ENCODE data around the gene RFPL1.
"Not testable (repeated sequence)": the region's sequence is repeated elsewhere in the genome, so short reads cannot be mapped to it uniquely, and the experiment has no call there.

The RFPL1 gene

DNA sequence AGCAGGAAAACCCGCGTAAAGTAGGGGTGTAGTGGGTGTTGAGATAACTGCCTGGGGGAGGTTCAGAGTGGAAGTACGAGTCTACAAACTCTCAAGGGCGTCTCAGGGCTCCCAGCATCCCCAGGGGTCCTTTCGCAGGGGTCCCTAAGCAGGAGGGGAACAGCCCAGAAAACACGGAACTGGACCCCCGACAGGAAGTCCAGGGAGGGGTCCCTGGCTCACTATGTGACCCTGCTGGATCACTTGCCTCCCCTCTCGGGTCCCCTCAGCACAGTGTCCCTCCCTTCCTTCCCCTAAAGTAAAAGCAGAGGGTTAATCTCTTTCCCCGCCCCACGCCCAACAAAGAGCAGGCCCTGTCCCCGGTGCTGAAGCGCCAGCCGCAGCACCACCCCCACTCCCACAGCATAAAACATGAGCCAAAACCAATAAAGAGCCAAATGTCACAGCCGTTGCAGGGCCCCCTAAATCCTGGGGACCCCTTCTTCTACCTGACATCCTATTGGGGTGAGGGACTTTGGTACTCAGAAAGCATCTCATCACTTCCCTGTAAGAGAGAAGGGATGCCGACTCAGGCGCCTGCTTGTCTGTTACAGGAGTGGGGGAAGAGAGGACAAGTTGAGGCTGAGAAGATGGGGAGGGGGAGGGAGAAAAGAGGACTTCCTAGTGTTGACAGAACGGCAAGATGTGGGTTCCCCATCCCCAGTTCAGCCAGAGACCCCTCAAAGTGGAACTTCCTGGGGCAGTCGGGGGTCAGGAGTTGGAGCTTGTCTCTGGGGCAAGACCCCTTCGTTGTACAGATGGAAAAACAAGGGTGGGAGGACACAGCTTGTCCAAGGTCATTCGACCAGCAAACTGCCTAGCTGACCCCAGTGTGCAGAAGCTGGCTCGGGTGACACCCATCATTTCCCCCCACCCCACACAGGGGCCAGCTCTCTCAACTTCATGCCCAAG is 40.2 kb downstream of the RFPL1 start:
- DNase-seq (ENCODE audit: low read depth in 2 of 2): no peak

DNA sequence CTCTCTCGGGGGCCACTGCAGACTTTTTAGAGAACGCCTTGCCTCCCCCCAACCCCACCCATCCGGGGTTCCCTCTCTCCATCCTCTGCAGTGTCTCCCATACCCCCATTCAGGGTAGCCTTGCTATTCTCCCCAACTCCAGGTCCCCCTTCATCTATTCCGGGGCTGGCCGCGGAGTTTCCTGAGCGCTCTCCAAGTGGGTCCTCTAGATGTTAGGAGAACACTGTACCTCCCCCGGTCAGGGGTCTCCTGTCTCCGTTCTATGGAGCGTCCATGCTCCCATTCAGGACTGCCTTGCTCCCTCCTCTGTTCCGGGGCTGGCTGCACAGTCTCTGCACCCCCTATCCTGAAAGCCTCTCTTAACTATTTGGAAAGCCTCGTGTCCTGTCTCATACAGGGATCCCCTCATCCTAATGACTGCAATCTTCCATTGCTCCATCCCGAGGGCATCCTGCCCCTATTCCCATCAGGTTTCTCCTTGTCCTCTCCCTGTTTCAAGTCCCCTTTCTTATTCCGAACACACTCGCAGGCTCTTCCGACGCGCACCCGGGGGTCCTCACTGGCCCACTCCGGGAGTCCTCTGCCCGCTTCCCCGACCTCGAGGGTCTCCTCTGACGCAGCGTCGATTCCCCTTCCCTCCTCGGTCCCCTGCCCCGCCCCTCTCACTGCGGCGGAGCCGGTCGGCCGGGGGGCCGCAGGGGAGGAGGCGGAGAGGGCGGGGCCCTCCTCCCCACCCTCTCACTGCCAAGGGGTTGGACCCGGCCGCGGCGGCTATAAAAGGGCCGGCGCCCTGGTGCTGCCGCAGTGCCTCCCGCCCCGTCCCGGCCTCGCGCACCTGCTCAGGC is 41.3 kb downstream of the RFPL1 start, which contains the start of gene NEFH:
Gene NEFH, plus strand, starts transcription at position 802 of the 845 bp plus-strand sequence. CDS start 45 bp downstream, outside the sequence.
- DNase-seq (ENCODE audit: low read depth in 2 of 2): no peak

DNA sequence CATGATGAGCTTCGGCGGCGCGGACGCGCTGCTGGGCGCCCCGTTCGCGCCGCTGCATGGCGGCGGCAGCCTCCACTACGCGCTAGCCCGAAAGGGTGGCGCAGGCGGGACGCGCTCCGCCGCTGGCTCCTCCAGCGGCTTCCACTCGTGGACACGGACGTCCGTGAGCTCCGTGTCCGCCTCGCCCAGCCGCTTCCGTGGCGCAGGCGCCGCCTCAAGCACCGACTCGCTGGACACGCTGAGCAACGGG is 41.8 kb downstream of the RFPL1 start:
- no peak for DNase-seq (ENCODE audit: low read depth in 2 of 2)

DNA sequence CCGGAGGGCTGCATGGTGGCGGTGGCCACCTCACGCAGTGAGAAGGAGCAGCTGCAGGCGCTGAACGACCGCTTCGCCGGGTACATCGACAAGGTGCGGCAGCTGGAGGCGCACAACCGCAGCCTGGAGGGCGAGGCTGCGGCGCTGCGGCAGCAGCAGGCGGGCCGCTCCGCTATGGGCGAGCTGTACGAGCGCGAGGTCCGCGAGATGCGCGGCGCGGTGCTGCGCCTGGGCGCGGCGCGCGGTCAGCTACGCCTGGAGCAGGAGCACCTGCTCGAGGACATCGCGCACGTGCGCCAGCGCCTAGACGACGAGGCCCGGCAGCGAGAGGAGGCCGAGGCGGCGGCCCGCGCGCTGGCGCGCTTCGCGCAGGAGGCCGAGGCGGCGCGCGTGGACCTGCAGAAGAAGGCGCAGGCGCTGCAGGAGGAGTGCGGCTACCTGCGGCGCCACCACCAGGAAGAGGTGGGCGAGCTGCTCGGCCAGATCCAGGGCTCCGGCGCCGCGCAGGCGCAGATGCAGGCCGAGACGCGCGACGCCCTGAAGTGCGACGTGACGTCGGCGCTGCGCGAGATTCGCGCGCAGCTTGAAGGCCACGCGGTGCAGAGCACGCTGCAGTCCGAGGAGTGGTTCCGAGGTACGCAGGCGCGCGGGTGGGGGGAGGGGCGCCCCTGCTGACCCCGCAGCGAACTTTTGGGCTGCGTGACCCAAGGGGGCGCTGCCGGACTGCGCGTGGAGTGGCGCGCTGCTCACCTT is 42.3 kb downstream of the RFPL1 start:
- peak; percentile 45 to 47 for DNase-seq (ENCODE audit: low read depth in 2 of 2)

DNA sequence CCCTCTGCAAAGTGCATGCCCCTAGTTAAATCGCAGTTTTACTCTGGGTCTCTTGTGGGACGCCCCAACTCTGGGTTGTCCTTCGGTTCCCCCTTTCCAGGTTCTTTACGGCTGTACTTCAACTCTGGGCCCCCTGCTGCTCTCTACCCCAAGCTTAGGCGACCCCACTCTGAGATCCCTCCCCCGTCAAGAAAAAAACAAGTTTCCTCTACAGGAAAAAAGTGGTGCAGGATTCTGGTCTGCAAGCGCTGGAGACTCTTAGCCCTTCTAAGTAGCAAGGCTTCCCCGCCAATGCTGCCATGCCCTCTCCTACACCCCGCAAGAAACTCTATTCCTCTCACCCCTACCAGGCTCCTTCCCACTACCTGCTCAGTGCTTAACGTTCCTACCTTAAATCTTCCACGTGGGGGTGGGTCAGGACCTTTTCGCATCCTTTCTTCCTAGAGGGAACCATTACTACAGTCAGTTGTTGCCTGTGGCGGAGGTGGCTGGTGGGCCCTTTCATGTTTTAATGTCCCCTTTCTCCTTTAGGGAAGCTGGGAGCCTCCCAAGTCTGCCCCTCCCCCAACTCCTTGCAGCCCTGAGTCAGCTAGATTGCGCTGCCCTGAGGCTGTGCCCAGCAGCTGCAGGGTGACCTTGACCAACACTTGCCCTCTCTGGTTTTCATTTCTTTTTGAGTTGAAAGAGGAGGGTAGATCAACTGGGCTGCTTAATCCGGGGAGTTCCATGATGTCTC is 43.0 kb downstream of the RFPL1 start:
- DNase-seq (ENCODE audit: low read depth in 2 of 2): no peak

DNA sequence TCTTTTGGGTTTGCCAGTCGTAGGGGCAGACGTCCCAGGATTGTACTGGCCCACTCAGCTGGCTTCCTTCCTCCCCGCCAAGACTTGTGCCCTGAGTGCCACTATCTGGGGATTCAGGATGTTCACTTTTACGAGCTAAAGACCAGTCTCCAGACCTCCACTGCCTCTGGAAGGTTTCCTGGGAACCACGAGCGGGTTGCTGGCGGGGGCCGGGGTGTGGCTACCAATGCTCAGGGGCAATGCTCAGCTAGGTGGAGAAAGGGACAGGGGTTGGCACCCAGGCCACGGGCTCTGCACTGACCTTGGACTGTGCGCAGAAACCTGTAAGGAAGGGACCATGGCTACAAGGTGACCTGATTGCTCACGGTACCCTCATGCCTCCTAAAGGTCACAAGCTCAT is 43.9 kb downstream of the RFPL1 start:
- no peak for DNase-seq (ENCODE audit: low read depth in 2 of 2)

DNA sequence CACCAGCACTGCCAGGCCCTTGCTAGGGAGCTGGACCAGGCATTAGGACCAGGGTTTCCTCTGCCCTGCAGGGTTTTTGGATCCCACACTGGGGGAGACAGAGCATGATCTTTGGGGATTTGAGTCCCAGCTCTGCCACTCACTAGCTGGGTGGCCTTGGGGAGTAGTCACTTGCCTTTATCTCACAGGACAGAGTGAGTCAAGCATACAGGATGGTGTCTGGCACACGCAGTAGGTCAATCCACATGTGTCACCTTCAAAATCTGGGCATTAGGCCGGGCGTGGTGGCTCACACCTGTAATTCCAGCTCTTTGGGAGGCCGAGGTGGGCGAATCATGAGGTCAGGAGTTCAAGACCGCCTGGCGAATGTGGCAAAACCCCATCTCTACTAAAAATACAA is 44.3 kb downstream of the RFPL1 start:
- DNase-seq (ENCODE audit: low read depth in 2 of 2): no peak

DNA sequence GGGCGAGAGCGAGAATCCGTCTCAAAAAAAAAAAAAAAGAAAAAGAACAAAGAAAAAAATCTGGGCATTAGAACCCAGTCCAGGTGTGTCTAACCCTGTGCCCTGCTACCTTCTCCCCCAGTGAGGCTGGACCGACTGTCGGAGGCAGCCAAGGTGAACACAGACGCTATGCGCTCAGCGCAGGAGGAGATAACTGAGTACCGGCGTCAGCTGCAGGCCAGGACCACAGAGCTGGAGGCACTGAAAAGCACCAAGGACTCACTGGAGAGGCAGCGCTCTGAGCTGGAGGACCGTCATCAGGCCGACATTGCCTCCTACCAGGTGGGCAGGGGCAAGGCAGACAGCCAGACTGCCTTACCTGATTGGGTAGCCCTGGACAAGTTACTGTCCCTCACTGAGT is 44.9 kb downstream of the RFPL1 start:
- DNase-seq (ENCODE audit: low read depth in 2 of 2): no peak

DNA sequence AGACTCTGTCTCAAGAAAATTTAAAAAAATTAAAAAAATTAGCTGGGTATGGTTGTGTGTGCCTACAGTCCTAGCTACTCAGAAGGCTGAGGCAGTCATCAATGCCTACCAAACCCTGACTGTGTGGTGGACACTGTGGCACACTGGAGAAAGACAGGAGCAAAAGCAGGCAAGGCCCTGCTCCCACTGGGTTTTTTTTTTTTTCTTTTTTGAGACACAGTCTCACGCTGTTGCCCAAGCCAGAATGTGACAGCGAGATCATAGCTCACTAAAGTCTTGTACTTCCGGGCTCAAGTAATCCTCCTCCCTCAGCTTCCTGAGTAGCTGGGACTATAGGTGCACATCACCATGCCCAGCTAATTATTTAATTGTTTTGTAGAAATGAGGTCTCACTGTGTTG is 46.3 kb downstream of the RFPL1 start:
- no peak for DNase-seq (ENCODE audit: low read depth in 2 of 2)

DNA sequence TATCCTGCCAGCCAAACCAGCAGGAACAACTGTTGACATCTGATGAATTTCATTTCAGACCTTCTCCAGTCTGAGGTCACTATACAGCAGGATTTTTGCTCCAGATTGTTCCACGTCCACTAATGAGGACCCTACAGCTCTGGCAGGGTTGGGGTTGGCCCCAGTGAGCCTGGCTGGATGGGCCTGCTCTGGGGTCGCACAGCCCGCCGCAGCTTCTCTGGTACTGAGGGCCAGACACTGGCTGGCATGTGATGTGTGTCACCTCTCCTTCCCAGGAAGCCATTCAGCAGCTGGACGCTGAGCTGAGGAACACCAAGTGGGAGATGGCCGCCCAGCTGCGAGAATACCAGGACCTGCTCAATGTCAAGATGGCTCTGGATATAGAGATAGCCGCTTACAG is 47.1 kb downstream of the RFPL1 start:
- DNase-seq (ENCODE audit: low read depth in 2 of 2): no peak

DNA sequence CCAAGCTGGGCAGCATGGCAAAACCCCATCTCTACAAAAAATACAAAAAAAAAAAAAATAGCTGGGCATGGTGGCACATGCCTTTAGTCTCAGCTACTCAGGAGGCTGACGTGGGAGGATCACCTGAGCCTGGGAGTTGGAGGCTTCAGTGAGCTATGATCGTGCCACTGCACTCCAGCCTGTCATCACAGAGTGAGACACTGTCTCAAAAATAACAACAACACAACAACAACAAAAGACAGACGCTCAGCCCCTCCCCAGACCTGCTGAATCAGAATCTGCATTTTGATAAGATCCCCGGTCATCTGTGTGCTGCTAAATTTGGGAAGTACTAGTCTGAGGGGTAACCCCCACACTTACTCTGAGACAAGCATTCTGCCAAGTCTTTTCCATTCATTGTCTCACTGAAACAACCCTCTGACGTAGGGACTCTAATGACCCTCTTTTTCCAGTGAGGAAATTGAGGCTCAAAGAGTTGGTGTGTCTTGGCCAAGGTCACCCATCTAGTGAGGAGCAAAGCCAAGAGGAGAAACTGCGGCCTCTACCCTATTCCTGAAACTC is 49.1 kb downstream of the RFPL1 start:
- DNase-seq (ENCODE audit: low read depth in 2 of 2): no peak

DNA sequence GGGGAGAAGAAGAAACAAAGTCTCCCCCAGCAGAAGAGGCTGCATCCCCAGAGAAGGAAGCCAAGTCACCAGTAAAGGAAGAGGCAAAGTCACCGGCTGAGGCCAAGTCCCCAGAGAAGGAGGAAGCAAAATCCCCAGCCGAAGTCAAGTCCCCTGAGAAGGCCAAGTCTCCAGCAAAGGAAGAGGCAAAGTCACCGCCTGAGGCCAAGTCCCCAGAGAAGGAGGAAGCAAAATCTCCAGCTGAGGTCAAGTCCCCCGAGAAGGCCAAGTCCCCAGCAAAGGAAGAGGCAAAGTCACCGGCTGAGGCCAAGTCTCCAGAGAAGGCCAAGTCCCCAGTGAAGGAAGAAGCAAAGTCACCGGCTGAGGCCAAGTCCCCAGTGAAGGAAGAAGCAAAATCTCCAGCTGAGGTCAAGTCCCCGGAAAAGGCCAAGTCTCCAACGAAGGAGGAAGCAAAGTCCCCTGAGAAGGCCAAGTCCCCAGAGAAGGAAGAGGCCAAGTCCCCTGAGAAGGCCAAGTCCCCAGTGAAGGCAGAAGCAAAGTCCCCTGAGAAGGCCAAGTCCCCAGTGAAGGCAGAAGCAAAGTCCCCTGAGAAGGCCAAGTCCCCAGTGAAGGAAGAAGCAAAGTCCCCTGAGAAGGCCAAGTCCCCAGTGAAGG is 50.9 kb downstream of the RFPL1 start:
- DNase-seq (ENCODE audit: low read depth in 2 of 2): not testable (repeated sequence)

DNA sequence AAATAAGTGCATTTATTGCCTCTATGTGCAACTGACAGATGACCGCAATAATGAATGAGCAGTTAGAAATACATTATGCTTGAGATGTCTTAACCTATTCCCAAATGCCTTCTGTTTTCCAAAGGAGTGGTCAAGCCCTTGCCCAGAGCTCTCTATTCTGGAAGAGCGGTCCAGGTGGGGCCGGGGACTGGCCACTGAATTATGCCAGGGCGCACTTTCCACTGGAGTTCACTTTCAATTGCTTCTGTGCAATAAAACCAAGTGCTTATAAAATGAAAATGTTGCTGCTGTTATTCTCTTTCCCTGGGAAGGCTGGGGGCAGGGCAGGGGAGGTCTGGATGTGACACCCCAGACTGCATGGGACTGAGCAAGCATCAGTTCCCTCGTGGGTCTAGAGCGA is 52.6 kb downstream of the RFPL1 start:
- no peak for DNase-seq (ENCODE audit: low read depth in 2 of 2)
